A673 (cell line): ENCODE results near the gene MEGF10. TPM values are rescaled to one million over a fixed set of nuclear protein-coding genes. Genes with fewer than 3 reads are reported as not detected.

Source experiments
- BruUV-seq: library from RNA; stranded (reverse); fragments of 400-500 nt; replicated peaks from 2 replicates; lab custom pipeline; 2021; lab: Mats Ljungman, UMichigan
- CTCF ChIA-PET: fragments of 300-600 bp; sonication (Branson Sonifier 250); formaldehyde crosslinking; loops from one replicate; lab custom pipeline; 2022; ENCODE audit warnings: antibody characterized with exemption; lab: Charles Lee
- POLR2A ChIA-PET: fragments of 300-600 bp; sonication (Branson Sonifier 250); formaldehyde crosslinking; loops from one replicate; lab custom pipeline; 2022; ENCODE audit warnings: antibody characterized with exemption; ENCODE audit not compliant: low non-redundant PET; lab: Charles Lee
- DNase-seq: peaks from one replicate; pipeline ENCODE4 v3.0.0-alpha.2; 2015; ENCODE audit warnings: low spot score
- H3K27ac ChIP-seq: fragments of 200-600 bp; sonication (generic); 2 replicates; pipeline ENCODE4 v1.5.1; 2016; ENCODE audit warnings: mixed run types, low read depth, mild to moderate bottlenecking, mixed read lengths, antibody characterized with exemption, low read length; ENCODE audit not compliant: poor library complexity, severe bottlenecking
- H3K27me3 ChIP-seq: fragments of 200-600 bp; sonication (generic); replicated peaks from 2 replicates; pipeline ENCODE4 v1.6.1; 2017; ENCODE audit warnings: mixed run types, low read depth, mild to moderate bottlenecking, mixed read lengths, antibody characterized with exemption, low read length; ENCODE audit not compliant: insufficient read depth, poor library complexity
- H3K36me3 ChIP-seq: fragments of 200-600 bp; sonication (generic); 2 replicates; pipeline ENCODE4 v1.6.1; 2016; ENCODE audit warnings: mixed run types, mild to moderate bottlenecking, mixed read lengths, antibody characterized with exemption, low read length; ENCODE audit not compliant: insufficient read depth, poor library complexity, severe bottlenecking
- H3K4me1 ChIP-seq: fragments of 200-600 bp; sonication (generic); 2 replicates; pipeline ENCODE4 v1.6.1; 2017; ENCODE audit warnings: mixed run types, mild to moderate bottlenecking, mixed read lengths, antibody characterized with exemption, low read length; ENCODE audit not compliant: insufficient read depth, poor library complexity, severe bottlenecking
- H3K4me3 ChIP-seq: fragments of 200-600 bp; sonication (generic); 2 replicates; pipeline ENCODE4 v1.5.1; 2016; ENCODE audit warnings: low read depth, mixed run types, mild to moderate bottlenecking, mixed read lengths, low read length; ENCODE audit not compliant: poor library complexity, severe bottlenecking
- H3K9me3 ChIP-seq: fragments of 200-600 bp; sonication (generic); 2 replicates; pipeline ENCODE4 v1.6.1; 2016; ENCODE audit warnings: mixed run types, low read depth, mild to moderate bottlenecking, mixed read lengths, antibody characterized with exemption, low read length; ENCODE audit not compliant: poor library complexity, severe bottlenecking
- EZH2 ChIP-seq: fragments of 200-600 bp; sonication (generic); IDR thresholded peaks from 2 replicates; pipeline ENCODE4 v1.6.1; 2017; ENCODE audit warnings: borderline replicate concordance, low read depth, mild to moderate bottlenecking, mixed read lengths, antibody characterized with exemption, low read length; ENCODE audit not compliant: poor library complexity, severe bottlenecking
- intact Hi-C: fragments of 100-400 bp; cut with micrococcal nuclease; formaldehyde crosslinking; loops from one replicate; pipeline ENCODE4 v1.10.0; 2022; ENCODE audit not compliant: unreplicated experiment
- total RNA-seq: library from RNA; stranded (reverse); gene quantifications from 2 replicates; pipeline ENCODE4 v1.2.3, GENCODE V29; 2021
- TF ChIP-seq, protein P1 (sequence below): fragments of 300-800, 200-600 bp; sonication (generic); conservative IDR thresholded peaks from 2 replicates; pipeline ENCODE4 v1.5.1; 2017; ENCODE audit warnings: low read depth, mild to moderate bottlenecking, antibody characterized with exemption, low read length, moderate library complexity, mixed read lengths

The MEGF10 gene
- total RNA-seq, 1 experiment from 2014 or later = 0.71 TPM

DNA sequence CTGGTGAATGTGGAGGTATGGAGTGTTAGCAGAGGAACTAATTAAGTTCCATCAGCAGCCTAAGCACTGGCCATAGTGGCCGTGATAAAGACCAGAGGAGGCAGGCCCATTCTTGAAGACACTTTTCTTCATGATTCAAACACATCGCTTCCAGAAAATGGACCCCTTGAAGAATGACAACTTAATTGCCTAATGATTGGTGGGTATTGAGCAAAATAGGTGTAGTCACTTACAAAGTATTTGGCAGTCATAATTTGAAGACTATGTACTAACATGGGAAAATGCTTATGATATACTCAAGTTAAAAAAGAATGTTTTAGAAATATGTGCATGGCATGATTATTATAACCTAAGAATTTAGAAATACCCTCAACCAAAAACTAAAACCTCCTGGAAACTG lies 44.8 kb downstream of the MEGF10 start:
- CTCF ChIA-PET = interaction anchor here (0.6 kb wide), 1 partner anchor 425 kb away, joined by 3 read pairs; no protein-coding TSS in a partner anchor
- H3K36me3 ChIP-seq = no peaks in the 10 kb centered on the region
- H3K4me3 ChIP-seq = no peak overlapping the region
- POLR2A ChIA-PET = no interaction called here
- H3K4me1 ChIP-seq = no peaks in the 10 kb centered on the region
- no TSS peak for BruUV-seq
- intact Hi-C loops = no loop called here
- no peak overlapping the region for H3K27ac ChIP-seq
- DNase-seq = no peak
- H3K9me3 ChIP-seq = no peaks in the 10 kb centered on the region
- H3K27me3 ChIP-seq = no peaks in the 10 kb centered on the region
- TF ChIP-seq EZH2 = no peak
- TF ChIP-seq, protein P1, sequence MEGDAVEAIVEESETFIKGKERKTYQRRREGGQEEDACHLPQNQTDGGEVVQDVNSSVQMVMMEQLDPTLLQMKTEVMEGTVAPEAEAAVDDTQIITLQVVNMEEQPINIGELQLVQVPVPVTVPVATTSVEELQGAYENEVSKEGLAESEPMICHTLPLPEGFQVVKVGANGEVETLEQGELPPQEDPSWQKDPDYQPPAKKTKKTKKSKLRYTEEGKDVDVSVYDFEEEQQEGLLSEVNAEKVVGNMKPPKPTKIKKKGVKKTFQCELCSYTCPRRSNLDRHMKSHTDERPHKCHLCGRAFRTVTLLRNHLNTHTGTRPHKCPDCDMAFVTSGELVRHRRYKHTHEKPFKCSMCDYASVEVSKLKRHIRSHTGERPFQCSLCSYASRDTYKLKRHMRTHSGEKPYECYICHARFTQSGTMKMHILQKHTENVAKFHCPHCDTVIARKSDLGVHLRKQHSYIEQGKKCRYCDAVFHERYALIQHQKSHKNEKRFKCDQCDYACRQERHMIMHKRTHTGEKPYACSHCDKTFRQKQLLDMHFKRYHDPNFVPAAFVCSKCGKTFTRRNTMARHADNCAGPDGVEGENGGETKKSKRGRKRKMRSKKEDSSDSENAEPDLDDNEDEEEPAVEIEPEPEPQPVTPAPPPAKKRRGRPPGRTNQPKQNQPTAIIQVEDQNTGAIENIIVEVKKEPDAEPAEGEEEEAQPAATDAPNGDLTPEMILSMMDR = no peak

DNA sequence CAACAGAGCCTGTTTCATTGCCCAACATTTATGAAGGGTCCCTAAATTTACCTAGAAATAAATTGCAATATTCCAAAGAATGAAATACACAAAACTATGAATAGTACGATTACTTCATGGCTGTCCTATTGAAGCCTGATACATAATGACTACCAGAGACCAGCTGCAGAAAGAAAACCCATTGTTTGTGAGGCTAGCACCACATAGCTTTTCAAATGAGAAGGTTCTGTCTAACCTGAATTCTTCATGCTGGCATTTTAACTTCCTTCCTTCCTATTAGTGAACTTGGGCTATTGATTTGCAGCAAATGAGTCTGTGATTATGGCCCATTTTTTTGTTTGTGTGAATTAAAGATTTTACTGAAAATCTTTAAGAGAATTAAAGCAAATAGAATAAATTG lies 47.3 kb downstream of the MEGF10 start:
- intact Hi-C loops = no loop called here
- no peak for DNase-seq
- no peak overlapping the region for H3K27ac ChIP-seq
- H3K4me1 ChIP-seq = no peaks in the 10 kb centered on the region
- no peaks in the 10 kb centered on the region for H3K9me3 ChIP-seq
- H3K4me3 ChIP-seq = no peak overlapping the region
- ChIA-PET CTCF (no interaction called here), POLR2A (no interaction called here)
- H3K27me3 ChIP-seq = no peaks in the 10 kb centered on the region
- H3K36me3 ChIP-seq = no peaks in the 10 kb centered on the region
- TF ChIP-seq, protein P1 = no peak
- TF ChIP-seq EZH2 = no peak
- no TSS peak for BruUV-seq

DNA sequence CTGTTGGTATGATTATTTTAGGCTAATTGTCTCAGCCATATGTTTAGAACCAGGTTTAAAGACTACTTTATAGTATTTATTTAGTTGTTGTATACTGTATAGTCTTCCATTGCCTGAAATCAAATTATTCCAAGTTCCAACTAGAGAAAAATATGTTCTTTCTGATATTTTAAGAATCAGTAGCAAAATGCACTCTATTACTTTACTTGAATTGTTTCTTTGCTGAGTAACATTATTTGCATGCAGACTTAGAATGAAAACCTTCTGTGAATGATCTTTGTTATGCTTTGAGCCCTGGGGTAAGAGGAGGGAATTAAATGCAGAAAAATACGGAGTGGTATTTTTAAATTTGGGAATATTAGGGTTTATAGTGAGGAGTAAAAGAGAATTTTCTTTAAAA lies 47.9 kb downstream of the MEGF10 start:
- BruUV-seq = no TSS peak
- CTCF ChIA-PET = no interaction called here
- no peaks in the 10 kb centered on the region for H3K4me1 ChIP-seq
- POLR2A ChIA-PET = no interaction called here
- no peak overlapping the region for H3K4me3 ChIP-seq
- intact Hi-C loops = no loop called here
- DNase-seq = no peak
- H3K27me3 ChIP-seq = no peaks in the 10 kb centered on the region
- no peak overlapping the region for H3K27ac ChIP-seq
- H3K36me3 ChIP-seq = no peaks in the 10 kb centered on the region
- TF ChIP-seq, protein P1 = no peak
- TF ChIP-seq EZH2 = no peak
- H3K9me3 ChIP-seq = no peaks in the 10 kb centered on the region
